HG02678 (cell line): ENCODE results near the gene DYDC1.
"Not testable (repeated sequence)": the region's sequence is repeated elsewhere in the genome, so short reads cannot be mapped to it uniquely, and the experiment has no call there.

ENCODE experiments used
- ATAC-seq: cut with Tn5 transposase; IDR thresholded peaks from one replicate; pipeline ENCODE4 v1.9.1; 2021; ENCODE audit warnings: mild to moderate bottlenecking, moderate library complexity; ENCODE audit not compliant: unreplicated experiment

DYDC1 gene

DNA sequence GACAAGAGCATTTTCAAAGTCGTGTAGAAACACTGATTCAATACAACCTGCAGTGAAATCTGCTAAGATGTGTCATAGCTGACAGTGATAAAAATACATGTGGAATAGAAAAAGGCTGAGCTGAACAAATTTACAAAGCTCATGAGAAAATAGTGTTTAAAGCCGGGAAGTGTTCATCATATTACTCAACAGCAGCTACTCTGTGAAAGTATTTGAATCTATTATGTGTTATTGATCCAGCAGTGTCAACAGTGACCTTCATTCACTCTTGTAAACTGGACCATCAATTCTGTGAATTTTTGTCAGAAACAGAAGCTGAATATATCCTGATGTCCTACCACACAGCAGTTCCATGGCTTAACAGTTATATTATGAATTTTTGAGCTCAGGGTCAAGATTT is 11.6 kb downstream of the DYDC1 start:
- no peak for ATAC-seq

- ATAC-seq: no peak
Observed at GRCh38 chr10:80344276-80344675, 12.3 kb downstream of the DYDC1 start.

DNA sequence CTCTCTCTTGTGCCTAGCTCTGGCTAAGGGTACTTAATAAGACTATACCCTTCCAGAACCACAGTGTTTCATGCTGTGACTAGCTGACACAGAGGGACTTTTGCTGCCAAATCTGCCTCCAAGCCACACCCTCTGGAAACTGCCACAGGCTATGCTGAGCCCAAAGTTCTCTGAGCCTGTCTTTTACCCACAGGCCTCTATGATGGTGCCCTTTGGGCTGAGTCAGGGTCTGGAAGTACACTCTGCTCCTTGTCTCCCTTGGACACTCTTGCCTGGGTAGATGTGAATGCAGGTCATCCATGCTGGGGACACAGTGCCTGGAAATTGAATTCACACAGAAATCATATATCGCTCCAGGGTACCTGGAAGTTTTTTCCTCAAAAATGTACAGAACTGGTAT is 22.6 kb downstream of the DYDC1 start:
- no peak for ATAC-seq

- no peak for ATAC-seq
Observed at GRCh38 chr10:80324891-80325364, 31.6 kb downstream of the DYDC1 start.

- no peak for ATAC-seq
Observed at GRCh38 chr10:80324086-80324485, 32.5 kb downstream of the DYDC1 start.

- ATAC-seq: no peak
Observed at GRCh38 chr10:80323311-80323710, 33.2 kb downstream of the DYDC1 start.

GRCh38 chr10:80322711-80323110 is 33.8 kb downstream of the DYDC1 start:
- ATAC-seq: no peak

DNA sequence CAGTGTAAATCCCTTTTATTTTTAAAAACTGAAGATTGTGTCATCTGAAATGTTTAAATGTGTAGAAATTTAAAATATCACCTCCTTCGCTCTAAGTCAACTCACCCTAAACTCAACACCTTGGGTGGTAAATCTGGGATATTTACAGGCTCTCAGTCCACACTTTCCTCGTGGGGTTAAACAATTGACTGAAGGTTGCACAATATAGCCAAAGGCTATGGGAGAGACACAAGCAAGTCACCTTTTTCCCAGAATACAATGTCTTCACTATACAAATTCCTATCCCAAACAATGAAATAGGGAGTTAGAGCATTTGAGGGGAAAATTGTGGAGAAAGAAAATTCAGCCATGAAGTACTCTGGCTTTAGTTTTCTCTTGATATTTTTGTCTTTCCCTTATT is 34.4 kb downstream of the DYDC1 start:
- no peak for ATAC-seq

GRCh38 chr10:80321183-80321582 is 35.4 kb downstream of the DYDC1 start:
- no peak for ATAC-seq

DNA sequence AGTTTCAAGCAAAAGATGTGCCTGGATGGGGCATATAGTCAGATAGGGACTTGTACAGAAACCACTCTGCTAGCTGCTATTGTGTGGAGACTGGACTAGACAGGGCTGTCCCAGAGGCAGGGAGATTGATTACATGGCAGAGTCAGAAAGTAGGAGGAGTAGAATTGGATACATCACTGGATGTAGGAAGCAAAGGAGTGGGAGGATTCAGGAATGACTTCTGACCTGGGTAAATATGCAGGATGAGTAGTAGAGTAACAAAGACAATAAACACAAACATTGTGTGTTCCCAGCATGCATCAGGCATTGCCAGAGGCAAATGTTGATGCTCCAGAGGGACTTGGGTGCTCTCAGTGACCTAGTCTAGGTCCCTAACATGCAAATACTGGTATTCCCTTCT is 36.2 kb downstream of the DYDC1 start:
- ATAC-seq: no peak

GRCh38 chr10:80319725-80320290 is 36.7 kb downstream of the DYDC1 start:
- ATAC-seq: no peak

GRCh38 chr10:80319318-80319717 is 37.2 kb downstream of the DYDC1 start:
- no peak for ATAC-seq

GRCh38 chr10:80318742-80319141 is 37.8 kb downstream of the DYDC1 start:
- ATAC-seq: no peak

DNA sequence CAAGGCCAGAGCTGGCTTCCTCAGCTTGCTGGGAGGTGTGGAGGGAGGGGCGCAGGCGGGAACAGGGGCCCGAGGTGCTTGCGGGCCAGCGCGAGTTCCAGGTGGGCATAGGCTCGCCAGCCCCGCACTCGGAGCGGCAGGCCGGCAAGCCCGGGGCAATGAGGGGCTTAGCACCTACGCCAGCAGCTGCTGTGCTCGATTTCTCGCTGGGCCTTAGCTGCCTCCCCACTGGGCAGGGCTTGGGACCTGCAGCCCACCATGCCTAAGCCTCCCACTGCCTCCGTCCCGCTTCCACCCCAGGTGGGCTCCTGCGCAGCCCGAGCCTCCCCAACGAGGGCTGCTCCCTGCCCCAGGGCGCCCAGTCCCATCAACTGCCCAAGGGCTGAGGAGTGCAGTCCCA is 41.2 kb downstream of the DYDC1 start:
- ATAC-seq: no peak

DNA sequence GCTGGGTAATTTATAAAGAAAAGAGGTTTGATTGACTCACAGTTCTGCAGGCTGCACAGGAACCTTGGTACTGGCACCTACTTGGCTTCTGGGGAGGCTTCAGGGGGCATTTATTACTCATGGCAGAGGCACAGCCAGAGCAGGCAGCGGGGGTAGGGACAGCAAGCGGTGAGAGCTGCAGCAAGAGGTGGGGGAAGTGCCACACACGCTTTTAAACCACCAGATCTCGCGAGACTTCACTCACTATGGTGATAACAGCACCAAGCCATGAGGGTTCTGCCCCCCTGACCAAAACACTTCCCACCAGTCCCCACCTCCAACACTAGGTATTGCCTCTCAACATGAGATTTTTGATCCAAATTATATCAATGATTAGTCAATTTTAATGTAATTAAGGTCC is 43.0 kb downstream of the DYDC1 start:
- no peak for ATAC-seq

DNA sequence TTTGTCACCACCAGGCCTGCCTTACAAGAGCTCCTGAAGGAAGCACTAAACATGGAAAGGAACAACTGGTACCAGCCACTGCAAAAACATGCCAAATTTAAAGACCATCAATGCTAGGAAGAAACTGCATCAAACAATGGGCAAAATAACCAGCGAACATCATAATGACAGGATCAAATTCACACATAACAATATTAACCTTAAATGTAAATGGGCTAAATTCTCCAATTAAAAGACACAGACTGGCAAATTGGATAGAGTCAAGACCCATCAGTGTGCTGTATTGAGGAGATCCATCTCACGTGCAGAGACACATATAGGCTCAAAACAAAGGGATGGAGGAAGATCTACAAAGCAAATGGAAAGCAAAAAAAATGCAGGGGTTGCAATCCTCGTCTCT is 50.6 kb downstream of the DYDC1 start:
- not testable (repeated sequence) for ATAC-seq

DNA sequence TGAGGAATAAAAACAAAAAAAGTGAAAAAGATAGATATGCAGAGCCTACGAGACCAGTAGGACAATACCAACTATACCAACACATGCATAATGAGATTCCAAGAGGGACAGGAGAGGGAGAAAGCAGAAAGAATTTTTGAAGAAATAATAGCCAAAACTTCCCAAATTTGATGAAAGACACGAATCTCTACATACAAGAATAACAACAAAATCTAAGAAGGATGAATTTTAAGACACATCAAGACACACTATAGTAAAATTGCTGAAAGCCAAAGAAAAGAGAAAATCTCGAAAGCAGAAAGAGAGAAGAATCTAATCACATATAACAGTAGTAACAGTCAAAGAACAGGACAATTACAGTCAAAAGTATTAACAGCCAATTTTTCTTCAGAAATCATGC is 59.6 kb downstream of the DYDC1 start:
- ATAC-seq: no peak

DNA sequence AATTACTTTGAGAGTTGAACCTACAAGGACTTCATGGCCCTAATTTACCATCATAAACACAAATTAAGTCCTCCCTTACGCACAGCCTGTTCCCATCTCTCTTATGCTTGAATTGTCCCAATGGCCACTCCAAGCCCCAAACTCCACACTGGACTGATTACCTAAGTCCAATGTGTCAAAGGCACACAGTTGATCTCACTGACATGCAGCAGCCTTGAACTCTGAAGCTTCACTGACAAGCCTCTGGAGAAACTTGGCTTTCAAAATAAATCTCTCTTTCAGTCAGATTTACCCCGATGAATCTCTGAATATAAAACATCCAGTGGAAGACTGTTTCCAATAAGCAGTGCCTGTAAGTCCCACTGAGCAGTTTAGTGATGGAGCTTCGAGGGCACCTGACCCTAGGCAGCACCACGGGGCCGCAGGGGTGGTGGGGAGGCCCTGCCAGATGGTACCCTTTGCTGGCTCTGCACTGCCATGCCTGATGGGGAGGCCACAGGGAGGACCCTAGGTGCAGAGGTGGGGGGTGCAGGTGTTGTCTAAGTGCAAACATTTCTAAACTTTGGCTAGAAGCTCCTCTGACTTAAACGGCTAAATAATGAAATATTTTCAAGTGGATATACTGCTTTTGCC is 63.8 kb downstream of the DYDC1 start:
- ATAC-seq: no peak

- ATAC-seq: no peak
Observed at GRCh38 chr10:80290474-80291220, 65.9 kb downstream of the DYDC1 start.

GRCh38 chr10:80289451-80290287 is 66.9 kb downstream of the DYDC1 start, which contains the start of gene MAT1A:
Gene MAT1A, minus strand, starts transcription at chr10:80289658. Its CDS starts 235 bp downstream, at chr10:80289423.
- ATAC-seq: no peak

GRCh38 chr10:80288849-80289248 is 67.7 kb downstream of the DYDC1 start:
- ATAC-seq: no peak
